RKO (cell line): ENCODE results near the gene PRDM13.
"Not testable (repeated sequence)": the region's sequence is repeated elsewhere in the genome, so short reads cannot be mapped to it uniquely, and the experiment has no call there.

Experiments
- DNase-seq: peaks from one replicate; pipeline ENCODE4 v3.0.0-alpha.2; 2016; ENCODE audit warnings: low spot score

PRDM13 gene

GRCh38 chr6:99629293-99629692 is 22.7 kb downstream of the PRDM13 start:
- DNase-seq: no peak

GRCh38 chr6:99637629-99638028 is 31.0 kb downstream of the PRDM13 start:
- no peak for DNase-seq

DNA sequence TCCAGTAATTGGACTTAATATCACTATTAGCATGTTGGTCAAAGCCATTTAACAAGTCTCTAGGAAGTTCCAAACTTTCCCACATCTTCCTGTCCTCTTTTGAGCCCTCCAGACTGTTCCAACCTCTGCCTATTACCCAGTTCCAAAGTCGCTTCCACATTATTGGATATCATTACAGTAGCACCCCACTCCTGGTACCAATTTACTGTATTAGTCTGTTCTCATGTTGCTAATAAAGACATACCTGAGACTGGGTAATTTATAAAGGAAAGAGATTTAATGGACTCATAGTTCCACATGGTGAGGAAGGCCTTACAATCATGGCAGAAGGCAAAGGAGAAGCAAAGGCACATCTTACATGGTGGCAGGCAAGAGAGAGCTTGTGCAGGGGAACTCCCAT is 31.7 kb downstream of the PRDM13 start:
- not testable (repeated sequence) for DNase-seq

DNA sequence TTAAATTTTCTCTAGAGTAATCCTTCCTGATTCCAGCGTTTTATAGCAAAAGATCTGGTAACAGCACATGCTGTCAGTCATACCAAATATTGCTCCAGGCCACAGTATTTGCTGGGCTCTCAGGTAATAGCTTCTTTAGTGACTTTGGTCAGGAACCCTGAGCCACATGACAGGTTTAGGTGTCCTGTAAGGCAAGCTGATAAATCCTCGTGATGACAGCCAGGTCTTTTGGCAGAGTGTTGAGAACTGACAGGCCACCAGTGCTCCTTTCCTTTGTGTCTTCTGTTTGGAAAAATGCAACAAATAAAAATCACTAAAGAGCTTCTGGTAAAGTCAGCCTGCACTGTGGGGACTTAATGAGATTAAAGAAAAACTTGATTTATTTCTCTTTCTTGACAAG is 34.6 kb downstream of the PRDM13 start:
- DNase-seq: no peak

- no peak for DNase-seq
Measured at GRCh38 chr6:99645986-99646385, 39.4 kb downstream of the PRDM13 start.

GRCh38 chr6:99650091-99650571 is 43.5 kb downstream of the PRDM13 start:
- DNase-seq: not testable (repeated sequence)

DNA sequence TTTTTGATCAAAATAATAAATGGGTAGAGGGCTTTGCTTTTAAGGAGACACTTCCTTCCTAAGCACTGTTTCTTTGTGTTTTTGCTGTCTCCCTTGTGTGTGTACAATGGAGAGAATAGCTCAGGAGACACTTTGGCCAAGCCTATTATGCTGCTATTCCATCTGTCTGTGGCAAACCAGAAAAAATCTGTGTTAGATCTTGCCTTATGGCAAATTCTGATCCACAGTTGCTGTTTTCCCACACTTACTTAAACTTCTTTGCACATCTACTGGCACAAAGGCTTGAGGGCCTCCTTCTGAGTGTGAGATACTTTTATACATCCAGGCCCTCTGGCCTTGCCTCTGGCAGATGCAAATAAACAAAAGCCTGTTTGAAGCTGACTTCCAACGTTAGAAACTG is 53.6 kb downstream of the PRDM13 start:
- DNase-seq: no peak

DNA sequence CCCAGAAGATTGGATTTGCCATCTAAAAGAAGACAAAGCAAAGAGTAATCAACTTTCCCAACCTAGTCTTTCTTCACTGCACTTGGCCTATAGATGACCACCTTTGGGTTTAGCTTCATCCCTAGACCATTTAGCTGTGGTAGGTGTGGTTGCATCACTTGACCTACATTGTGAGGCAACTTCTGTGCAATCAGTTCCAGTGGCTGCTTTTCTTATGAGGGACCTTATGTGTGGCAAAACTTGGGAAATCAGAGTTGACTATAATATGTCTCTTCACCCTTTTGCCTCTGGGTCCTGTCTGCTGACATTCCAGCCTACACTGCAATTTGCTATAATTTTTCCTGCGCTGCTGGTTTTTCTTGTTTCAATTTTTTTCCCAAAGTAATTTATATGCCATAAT is 55.2 kb downstream of the PRDM13 start:
- DNase-seq: no peak

DNA sequence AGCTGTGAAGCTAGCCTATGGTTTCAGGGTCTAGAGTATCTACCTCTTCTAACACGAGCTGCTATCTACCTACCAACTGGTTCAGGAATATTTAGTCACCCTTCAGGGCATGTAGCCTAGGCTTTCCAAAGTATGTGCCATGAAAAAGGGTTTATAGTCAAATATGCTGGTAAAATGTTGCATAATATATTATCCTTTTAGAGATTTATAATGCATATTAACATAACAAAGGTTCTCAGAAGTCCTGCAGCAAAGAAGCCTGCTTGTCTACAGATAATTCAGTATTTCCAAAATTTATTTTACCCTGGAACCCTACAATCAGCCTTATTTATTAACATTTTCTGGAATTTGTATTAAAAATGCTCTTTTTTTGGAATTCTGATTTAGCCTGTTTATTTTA is 56.0 kb downstream of the PRDM13 start:
- DNase-seq: no peak
